Stimulated activated CD8-positive, alpha-beta memory T cell treated with anti-CD3 and anti-CD28 coated beads, Interleukin-2, amount 100 ng/mL, for 1 hour (primary cell): ENCODE measurements around the gene ZFP69B.

ENCODE experiments used
- DNase-seq, 2 donors: peaks; one replicate each; pipeline ENCODE4 v3.0.0-alpha.2; 2020; ENCODE audit warnings: low read depth in 2 of 2

The ZFP69B gene

GRCh38 chr1:40449684-40450494 lies at the start of gene ZFP69B:
ZFP69B (plus strand) TSS chr1:40450476; CDS start chr1:40450962, 486 bp downstream.
- DNase-seq = peak; percentile 80 to 83

- no peak for DNase-seq
Measured at GRCh38 chr1:40401473-40402201, 48.6 kb upstream of the ZFP69B start.

DNA sequence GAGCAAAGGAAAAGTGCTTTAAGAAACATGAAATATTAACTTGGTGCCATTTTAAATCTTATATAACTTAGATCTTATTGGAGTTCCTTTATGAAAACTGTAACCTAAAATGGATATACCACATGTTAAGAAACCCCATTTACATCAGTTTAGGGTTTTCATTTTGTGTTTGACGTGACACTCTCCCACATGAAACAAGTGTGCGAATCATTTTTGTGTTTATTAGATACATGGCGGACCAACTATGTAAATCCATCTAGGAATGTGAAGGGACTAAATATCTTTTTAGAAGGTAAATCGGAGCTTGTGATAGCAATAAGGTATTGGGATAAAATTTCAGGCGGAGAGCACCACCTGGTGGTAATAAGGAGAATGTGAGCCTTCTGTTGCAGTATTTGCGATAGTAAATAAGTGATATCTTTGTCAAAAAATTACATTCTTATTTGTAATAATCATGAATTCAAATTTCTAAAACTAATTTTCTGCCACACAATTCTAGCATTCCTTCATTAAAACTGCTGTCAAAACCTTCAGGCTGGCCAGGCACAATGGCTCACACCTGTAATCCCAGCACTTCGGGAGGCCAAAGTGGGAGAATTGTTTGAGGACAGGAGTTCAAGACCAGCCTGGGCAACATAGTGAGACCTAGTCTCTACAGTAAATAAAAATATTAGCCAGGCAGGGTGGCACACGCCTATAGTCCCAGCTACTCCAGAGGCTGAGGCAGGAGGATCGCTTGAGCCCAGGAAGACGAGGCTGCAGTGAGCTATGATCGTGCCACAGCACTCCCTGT lies 45.4 kb upstream of the ZFP69B start:
- DNase-seq = no peak

DNA sequence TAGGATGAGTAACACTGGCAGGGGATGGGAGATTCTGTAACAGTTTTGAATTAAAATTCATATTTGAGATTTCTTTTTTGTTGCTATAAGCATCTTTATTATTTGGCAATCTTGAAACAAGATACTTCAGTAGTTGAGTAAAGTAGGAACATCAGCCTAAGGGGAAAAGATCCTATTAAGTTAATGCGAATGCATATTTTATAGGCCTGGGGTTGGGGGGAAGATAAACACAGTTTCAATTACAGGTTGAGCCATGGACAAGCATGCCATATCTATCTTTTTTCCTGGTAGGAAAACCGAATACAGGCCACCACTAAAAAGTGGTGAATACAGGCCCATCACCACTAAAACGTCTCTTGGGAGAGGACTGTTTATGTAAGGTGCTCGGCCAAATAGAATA lies 44.5 kb upstream of the ZFP69B start:
- no peak for DNase-seq

DNA sequence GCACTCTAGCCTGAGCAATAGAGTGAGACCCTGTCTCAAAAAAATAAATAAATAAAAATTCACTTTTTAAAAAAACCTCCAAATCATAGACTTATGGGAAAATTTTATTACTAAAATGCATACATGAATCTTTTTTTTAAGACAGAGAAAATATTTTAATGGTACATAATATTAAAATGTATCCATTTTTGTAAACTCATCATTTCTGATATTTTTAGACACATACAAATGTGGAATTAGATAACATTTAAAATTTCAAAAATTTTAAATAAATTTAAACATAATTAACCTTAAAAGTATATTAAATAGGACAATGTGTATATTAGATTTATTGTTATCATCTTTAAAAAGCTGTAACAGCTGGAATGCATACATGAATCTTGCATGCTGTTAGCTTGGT lies 42.8 kb upstream of the ZFP69B start:
- DNase-seq = no peak

DNA sequence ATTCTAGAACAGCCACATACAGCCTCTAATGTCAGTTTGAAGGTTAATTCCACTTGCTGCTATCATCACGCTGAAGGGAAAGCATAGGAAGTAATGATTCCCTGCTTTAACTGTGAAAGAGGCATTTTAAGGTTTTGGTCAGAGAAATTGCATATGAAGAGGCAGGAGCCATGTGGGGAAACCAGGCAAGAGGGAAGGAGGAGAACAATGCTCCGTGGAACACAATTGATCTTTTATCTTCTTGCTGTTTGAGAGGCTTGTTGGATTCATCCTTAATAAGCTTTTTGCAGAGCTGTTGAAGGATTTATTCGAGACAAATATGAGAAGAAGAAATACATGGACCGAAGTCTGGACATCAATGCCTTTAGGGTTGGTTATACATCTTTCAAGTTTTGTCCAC lies 40.8 kb upstream of the ZFP69B start:
- no peak for DNase-seq

GRCh38 chr1:40411294-40411693 lies 39.0 kb upstream of the ZFP69B start:
- DNase-seq = no peak

DNA sequence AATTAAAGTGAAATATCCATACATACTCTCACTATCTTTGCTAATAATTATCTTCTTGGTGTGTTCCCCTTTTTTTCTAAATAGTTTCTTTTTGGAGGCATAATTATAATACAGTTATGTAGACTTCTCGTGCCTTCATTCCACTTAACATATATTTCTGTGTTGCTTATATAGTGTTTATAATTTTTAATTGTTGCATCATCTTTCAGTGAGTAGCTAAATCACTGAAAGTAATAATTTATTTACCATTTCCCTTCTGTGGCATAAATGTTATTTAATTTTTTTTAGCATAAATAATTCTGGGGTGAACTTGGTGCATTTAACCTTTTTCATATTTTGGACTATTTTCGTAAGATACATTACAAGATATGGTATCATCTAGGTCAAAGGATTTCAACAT lies 38.4 kb upstream of the ZFP69B start:
- no peak for DNase-seq

- DNase-seq = no peak
Measured at GRCh38 chr1:40413527-40414252, 36.6 kb upstream of the ZFP69B start.

GRCh38 chr1:40414331-40414730 lies 35.9 kb upstream of the ZFP69B start:
- DNase-seq = no peak

DNA sequence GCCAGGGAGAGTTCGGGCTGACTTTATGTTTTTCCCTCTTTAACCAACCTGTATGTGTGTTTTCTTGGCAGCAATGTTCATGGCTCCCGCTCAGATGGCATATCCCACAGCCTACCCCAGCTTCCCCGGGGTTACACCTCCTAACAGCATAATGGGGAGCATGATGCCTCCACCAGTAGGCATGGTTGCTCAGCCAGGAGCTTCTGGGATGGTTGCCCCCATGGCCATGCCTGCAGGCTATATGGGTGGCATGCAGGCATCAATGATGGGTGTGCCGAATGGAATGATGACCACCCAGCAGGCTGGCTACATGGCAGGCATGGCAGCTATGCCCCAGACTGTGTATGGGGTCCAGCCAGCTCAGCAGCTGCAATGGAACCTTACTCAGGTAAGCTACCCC lies 33.6 kb upstream of the ZFP69B start:
- DNase-seq = no peak

- DNase-seq = no peak
Measured at GRCh38 chr1:40421431-40422384, 28.6 kb upstream of the ZFP69B start.

DNA sequence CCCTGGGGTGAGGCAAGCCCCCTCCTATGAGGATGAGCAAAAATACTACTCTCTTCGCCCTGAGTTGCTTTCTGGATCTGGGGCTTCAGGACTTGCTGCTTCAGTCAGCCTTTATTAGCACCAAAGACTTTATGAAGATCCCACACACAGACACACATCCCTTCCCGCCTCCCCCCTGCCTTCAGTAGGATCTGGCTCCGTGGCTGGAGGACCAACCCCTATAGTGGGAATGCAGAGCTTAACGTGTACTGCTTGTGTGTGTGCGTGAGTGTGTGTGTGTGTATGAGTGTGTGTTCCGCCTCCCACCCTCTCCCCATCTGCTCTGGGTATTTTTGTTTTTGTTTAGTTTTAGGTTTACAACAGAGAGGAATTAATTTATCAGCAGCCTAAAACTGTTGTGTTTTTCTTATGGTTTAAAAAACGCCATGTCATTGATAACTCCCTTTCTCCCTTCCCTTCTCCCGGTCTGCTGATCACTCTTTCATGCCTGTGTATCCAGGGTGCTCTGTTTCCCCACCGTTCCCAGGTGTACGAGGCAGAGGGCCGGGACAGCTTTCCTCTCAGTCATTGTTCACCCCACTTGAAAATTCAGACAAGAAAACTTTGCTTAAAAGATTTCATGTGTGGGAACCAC lies 27.5 kb upstream of the ZFP69B start:
- no peak for DNase-seq

- no peak for DNase-seq
Measured at GRCh38 chr1:40423264-40423642, 27.0 kb upstream of the ZFP69B start.

GRCh38 chr1:40423951-40424618 lies 26.2 kb upstream of the ZFP69B start:
- no peak for DNase-seq

DNA sequence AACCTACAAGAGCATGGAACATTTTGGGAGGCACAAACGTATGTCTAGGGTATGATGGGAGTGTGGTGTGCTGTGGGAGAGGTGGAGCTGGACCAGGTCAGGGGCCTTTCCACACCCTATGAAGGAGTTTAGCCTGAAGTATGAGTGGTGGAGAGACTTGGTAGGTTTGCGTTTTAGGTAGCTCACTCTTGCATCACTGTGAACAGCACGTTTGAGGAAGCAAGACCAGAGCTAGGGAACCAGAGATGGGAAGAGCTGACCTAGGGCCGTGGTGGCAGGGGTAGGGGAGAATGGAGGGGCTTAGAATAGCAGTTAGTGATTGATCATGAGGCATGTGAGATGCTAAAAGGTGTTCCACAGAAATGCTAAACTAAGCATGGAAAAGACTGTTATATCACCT lies 25.1 kb upstream of the ZFP69B start:
- no peak for DNase-seq

DNA sequence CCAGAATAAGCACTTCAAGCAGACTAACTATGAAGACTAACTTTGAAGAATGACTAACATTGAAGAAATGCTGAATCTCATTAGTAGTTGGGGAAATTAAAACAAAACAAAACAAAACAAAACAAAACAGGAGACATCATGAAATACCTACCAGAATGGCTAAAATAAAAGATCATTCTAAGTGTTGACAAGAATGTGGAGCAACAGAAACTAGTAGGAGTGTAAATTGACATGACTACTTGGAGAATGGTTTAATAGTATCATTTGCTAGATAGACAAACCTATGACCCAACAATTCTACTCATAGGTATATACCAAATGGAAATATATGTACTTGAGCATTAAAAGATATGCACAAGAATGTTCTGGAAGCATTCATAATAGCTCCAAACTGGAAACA lies 18.9 kb upstream of the ZFP69B start:
- DNase-seq = no peak

- no peak for DNase-seq
Measured at GRCh38 chr1:40432644-40433390, 17.5 kb upstream of the ZFP69B start.

DNA sequence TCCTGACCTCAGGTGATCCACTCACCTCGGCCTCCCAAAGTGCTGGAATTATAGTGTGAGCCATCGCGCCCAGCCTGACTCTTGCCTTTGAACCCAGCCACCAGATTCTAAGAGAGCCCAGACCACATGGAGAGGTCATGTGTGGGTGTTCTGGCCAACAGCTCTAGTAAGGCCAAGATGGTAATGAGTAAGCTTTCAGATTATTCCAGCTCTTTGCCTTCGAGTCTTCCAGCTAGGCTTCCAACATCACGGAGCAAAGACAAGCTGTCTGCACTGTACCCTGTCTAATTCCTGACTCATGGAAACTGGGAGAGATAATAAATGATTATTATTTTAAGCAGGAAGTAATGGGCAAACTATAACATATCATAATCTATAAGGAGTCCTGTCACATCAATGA lies 14.8 kb upstream of the ZFP69B start:
- no peak for DNase-seq
